GM18502 (cell line): ENCODE data around the gene PRSS16.

Experiments used
- ATAC-seq: cut with Tn5 transposase; IDR thresholded peaks from one replicate; pipeline ENCODE4 v1.9.1; 2021; ENCODE audit warnings: mild to moderate bottlenecking; ENCODE audit not compliant: unreplicated experiment, poor library complexity

Gene PRSS16

GRCh38 chr6:27281569-27281968 lies 34.1 kb downstream of the PRSS16 start:
- no peak for ATAC-seq

GRCh38 chr6:27283279-27283678 lies 35.8 kb downstream of the PRSS16 start:
- ATAC-seq: no peak

- no peak for ATAC-seq
Measured at GRCh38 chr6:27286141-27286540, 38.6 kb downstream of the PRSS16 start.

- ATAC-seq: no peak
Measured at GRCh38 chr6:27287751-27288135, 40.2 kb downstream of the PRSS16 start.

GRCh38 chr6:27288136-27289044 lies 40.9 kb downstream of the PRSS16 start:
- ATAC-seq: no peak

GRCh38 chr6:27290065-27290849 lies 42.8 kb downstream of the PRSS16 start:
- ATAC-seq: no peak

GRCh38 chr6:27290850-27291208 lies 43.3 kb downstream of the PRSS16 start:
- ATAC-seq: no peak

GRCh38 chr6:27293436-27294098 lies 46.1 kb downstream of the PRSS16 start:
- ATAC-seq: no peak

GRCh38 chr6:27294409-27294808 lies 46.9 kb downstream of the PRSS16 start:
- ATAC-seq: no peak

- no peak for ATAC-seq
Measured at GRCh38 chr6:27295301-27296079, 48.0 kb downstream of the PRSS16 start.

GRCh38 chr6:27296106-27296783 lies 48.7 kb downstream of the PRSS16 start:
- no peak for ATAC-seq

- no peak for ATAC-seq
Measured at GRCh38 chr6:27297484-27297856, 50.0 kb downstream of the PRSS16 start.

GRCh38 chr6:27297857-27298730 lies 50.6 kb downstream of the PRSS16 start:
- ATAC-seq: no peak

- ATAC-seq: no peak
Measured at GRCh38 chr6:27303613-27304272, 56.2 kb downstream of the PRSS16 start.
